Nephron (organoid): ENCODE measurements around the gene FBXO31.

Experiments used
- H3K27ac Mint-ChIP-seq, 3 experiments: 2 replicates each; pipeline ENCODE4 v1.8.0; 2020; ENCODE audit warnings: mixed read lengths in 3 of 3, mild to moderate bottlenecking in 2 of 3, moderate library complexity in 1 of 3
- H3K27me3 Mint-ChIP-seq: 2 replicates; pipeline ENCODE4 v1.8.0; 2021; ENCODE audit warnings: low read depth, mild to moderate bottlenecking, moderate library complexity, mixed read lengths
- H3K36me3 Mint-ChIP-seq: 2 replicates; pipeline ENCODE4 v1.8.0; 2020; ENCODE audit warnings: low read depth, mixed read lengths
- H3K4me1 Mint-ChIP-seq: 2 replicates; pipeline ENCODE4 v1.8.0; 2020; ENCODE audit warnings: mixed read lengths
- H3K4me3 Mint-ChIP-seq, 3 experiments: 2 replicates each; pipeline ENCODE4 v1.8.0; 2020; ENCODE audit warnings: mild to moderate bottlenecking in 3 of 3, mixed read lengths in 3 of 3, moderate library complexity in 2 of 3
- H3K9me3 Mint-ChIP-seq: 2 replicates; pipeline ENCODE4 v1.8.0; 2020; ENCODE audit warnings: mixed read lengths
- TF ChIP-seq, protein P1 (sequence below), 3 experiments: fragments of 200-600 bp; sonication (generic); IDR thresholded peaks; one replicate each; pipeline ENCODE4 v1.5.0; 2021; ENCODE audit warnings: antibody characterized with exemption in 3 of 3; ENCODE audit not compliant: unreplicated experiment in 3 of 3

The FBXO31 gene

DNA sequence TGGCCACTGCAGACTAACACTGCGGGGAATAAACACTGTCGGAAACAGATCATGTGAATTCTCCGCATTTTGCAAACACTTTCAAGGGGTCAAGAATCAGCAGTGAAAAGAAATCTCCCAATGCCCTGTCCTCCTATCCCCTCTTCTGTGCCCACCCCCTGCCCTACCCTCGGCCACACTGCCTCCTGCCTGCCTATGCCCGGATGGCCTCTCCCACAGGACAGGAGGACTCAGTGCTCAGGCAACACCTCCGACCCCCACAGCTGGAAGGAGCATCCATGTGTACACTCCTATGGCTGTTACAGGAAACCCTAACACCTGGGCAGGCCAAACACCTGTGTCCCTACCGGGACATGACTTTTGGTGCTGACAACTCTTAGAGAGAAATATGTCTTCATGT lies 24.5 kb downstream of the FBXO31 start:
- TF ChIP-seq, protein P1, sequence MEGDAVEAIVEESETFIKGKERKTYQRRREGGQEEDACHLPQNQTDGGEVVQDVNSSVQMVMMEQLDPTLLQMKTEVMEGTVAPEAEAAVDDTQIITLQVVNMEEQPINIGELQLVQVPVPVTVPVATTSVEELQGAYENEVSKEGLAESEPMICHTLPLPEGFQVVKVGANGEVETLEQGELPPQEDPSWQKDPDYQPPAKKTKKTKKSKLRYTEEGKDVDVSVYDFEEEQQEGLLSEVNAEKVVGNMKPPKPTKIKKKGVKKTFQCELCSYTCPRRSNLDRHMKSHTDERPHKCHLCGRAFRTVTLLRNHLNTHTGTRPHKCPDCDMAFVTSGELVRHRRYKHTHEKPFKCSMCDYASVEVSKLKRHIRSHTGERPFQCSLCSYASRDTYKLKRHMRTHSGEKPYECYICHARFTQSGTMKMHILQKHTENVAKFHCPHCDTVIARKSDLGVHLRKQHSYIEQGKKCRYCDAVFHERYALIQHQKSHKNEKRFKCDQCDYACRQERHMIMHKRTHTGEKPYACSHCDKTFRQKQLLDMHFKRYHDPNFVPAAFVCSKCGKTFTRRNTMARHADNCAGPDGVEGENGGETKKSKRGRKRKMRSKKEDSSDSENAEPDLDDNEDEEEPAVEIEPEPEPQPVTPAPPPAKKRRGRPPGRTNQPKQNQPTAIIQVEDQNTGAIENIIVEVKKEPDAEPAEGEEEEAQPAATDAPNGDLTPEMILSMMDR (IDR thresholded peaks at IDR 0.05; ENCODE audit: unreplicated experiment in 3 of 3) = no peak
- Mint-ChIP-seq H3K4me3 (no peak overlapping the region), H3K27ac (no peak overlapping the region), H3K4me1 (peaks cover 10% of the 10 kb centered on the region), H3K27me3 (no peaks in the 10 kb centered on the region), H3K36me3 (peaks cover 43% of the 10 kb centered on the region), H3K9me3 (no peaks in the 10 kb centered on the region)

DNA sequence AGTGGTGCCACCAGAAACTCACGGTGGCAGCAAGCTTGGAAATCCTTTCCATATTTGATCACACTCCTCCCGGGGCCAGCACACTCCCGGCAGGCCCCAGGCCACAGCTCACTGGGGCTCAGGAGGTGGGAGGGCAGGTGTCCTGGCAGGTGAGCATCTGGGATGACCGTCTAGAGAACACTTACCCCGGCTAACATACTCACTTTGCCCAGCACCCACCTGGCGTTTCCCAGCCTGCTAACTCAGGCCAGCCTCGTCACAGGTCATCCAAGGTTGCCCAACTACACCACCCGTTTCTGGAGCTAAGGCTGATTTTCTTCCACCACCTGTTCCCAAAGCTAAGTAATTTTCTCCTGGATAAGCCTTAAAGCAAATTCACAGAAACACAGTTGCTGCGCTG lies 24.9 kb downstream of the FBXO31 start:
- Mint-ChIP-seq H3K36me3 (peaks cover 43% of the 10 kb centered on the region), H3K9me3 (no peaks in the 10 kb centered on the region), H3K27ac (no peak overlapping the region), H3K4me3 (no peak overlapping the region), H3K27me3 (no peaks in the 10 kb centered on the region), H3K4me1 (peaks cover 10% of the 10 kb centered on the region)
- TF ChIP-seq, protein P1 (IDR thresholded peaks at IDR 0.05; ENCODE audit: unreplicated experiment in 3 of 3) = no peak

DNA sequence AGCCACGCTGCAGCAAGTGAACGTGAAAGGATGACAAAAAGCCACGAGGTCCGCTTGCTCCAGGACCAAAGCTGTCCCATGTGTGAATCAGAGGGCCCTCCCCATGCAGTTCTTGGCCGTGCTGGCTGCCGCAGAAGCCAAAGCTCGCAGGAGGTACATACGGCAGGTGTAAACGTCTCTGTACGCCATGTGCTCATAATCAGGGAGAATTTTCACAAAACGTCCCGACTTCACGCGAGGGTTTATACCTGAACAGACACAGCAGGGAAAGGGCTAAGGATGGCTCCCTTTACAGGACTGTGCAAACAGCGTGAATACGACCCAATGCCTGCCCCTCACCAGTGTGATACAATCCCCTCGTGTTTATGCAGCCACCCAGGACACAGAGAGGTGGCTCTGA lies 25.3 kb downstream of the FBXO31 start:
- H3K4me3 Mint-ChIP-seq = no peak overlapping the region
- peaks cover 39% of the 10 kb centered on the region for H3K36me3 Mint-ChIP-seq
- TF ChIP-seq, protein P1 (IDR thresholded peaks at IDR 0.05; ENCODE audit: unreplicated experiment in 3 of 3) = no peak
- no peaks in the 10 kb centered on the region for H3K9me3 Mint-ChIP-seq
- peaks cover 5% of the 10 kb centered on the region for H3K4me1 Mint-ChIP-seq
- no peak overlapping the region for H3K27ac Mint-ChIP-seq
- no peaks in the 10 kb centered on the region for H3K27me3 Mint-ChIP-seq

DNA sequence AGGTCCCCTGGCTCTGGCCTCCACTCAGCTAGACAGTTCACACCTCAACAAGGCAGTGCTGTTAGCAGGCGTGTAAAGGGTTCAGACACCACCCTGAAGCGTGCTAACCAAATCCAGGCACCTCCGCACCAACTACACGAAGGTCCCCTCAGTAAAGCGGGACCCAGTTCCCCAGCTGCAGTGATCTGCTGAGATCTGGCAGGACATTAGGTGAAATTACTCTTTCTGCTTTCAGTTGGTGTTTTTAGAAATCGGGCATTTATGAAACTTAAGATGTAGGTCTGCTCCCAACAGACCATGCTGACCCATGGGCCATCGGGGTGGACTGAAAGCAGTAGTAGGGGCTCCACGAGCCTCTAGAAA lies 27.1 kb downstream of the FBXO31 start:
- Mint-ChIP-seq H3K27me3 (no peaks in the 10 kb centered on the region), H3K9me3 (no peaks in the 10 kb centered on the region), H3K4me1 (peaks cover 5% of the 10 kb centered on the region), H3K27ac (peak overlapping the region in 1 of 3 experiments; percentile 63), H3K4me3 (no peak overlapping the region), H3K36me3 (peaks cover 33% of the 10 kb centered on the region)
- TF ChIP-seq, protein P1 (IDR thresholded peaks at IDR 0.05; ENCODE audit: unreplicated experiment in 3 of 3) = no peak

DNA sequence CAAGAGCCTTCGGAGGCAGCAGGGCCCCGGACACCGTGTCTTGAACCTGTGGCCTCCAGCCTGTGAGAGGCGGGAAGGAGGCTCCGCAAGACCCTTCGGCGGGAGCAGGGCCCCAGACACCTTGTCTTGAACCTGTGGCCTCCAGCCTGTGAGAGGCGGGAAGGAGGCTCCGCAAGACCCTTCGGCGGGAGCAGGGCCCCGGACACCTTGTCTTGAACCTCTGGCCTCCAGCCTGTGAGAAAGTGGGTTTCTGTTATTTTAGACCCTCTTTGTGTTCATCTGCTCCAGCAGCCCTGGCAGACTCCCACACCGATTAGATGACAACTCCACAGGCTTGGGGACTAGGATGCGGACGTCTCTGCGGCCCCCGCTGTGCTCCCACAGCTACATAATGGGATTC lies 30.0 kb downstream of the FBXO31 start:
- H3K4me1 Mint-ChIP-seq = peaks cover 5% of the 10 kb centered on the region

DNA sequence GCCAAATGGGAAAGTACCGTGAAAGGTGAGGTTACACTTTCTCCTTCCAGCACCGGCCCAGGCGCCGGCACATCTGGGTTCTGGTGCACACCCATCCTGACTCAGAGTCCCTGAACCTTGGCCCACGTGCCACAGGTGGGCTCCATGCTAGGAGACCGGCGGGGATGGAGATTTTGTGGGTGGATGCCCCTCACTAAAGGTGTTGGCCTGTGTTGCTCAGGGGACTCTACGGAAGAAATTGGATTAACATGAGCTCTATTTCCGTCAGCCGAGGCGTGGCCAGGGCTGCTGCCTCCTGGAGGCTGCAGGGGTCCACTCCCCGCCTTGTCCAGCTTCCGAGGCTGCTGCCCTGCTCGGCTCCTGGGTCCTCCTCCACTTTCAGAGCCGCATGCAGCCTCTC lies 30.8 kb downstream of the FBXO31 start:
- peaks cover 10% of the 10 kb centered on the region for H3K36me3 Mint-ChIP-seq
- no peaks in the 10 kb centered on the region for H3K27me3 Mint-ChIP-seq
- no peaks in the 10 kb centered on the region for H3K9me3 Mint-ChIP-seq
- H3K27ac Mint-ChIP-seq = no peak overlapping the region
- H3K4me1 Mint-ChIP-seq = peaks cover 5% of the 10 kb centered on the region
- no peak overlapping the region for H3K4me3 Mint-ChIP-seq
- TF ChIP-seq, protein P1 (IDR thresholded peaks at IDR 0.05; ENCODE audit: unreplicated experiment in 3 of 3) = no peak

More for the DNA sequence above, 30.0 kb downstream of the FBXO31 start:
- no peaks in the 10 kb centered on the region for H3K27me3 Mint-ChIP-seq
- no peak overlapping the region for H3K27ac Mint-ChIP-seq
- H3K4me3 Mint-ChIP-seq = no peak overlapping the region
- H3K9me3 Mint-ChIP-seq = no peaks in the 10 kb centered on the region
- peaks cover 14% of the 10 kb centered on the region for H3K36me3 Mint-ChIP-seq
- TF ChIP-seq, protein P1 (IDR thresholded peaks at IDR 0.05; ENCODE audit: unreplicated experiment in 3 of 3) = no peak
